WI38 (cell line): ENCODE results near the gene HLA-A.

Source experiments
- H3K4me3 ChIP-seq: 2 replicates; pipeline ENCODE4 v1.5.1; 2011; ENCODE audit warnings: low read depth, mild to moderate bottlenecking, control low read depth, low read length
- CTCF ChIP-seq: IDR thresholded peaks from 2 replicates; pipeline ENCODE4 v1.5.1; 2012; ENCODE audit warnings: low read depth, mild to moderate bottlenecking, control low read depth, low read length

Gene HLA-A

GRCh38 chr6:29986179-29986781, 43.9 kb downstream of the HLA-A start:
- TF ChIP-seq CTCF: no peak
- H3K4me3 ChIP-seq: no peak overlapping the region

- no peak for TF ChIP-seq CTCF
- H3K4me3 ChIP-seq: no peak overlapping the region
These were observed 46.9 kb downstream of the HLA-A start for GRCh38 chr6:29989211-29989610.

GRCh38 chr6:29990931-29991330, 48.6 kb downstream of the HLA-A start:
- no peak for TF ChIP-seq CTCF
- no peak overlapping the region for H3K4me3 ChIP-seq

- no peak for TF ChIP-seq CTCF
These were observed 50.5 kb downstream of the HLA-A start for GRCh38 chr6:29992807-29993206.

GRCh38 chr6:29994826-29995225, 52.5 kb downstream of the HLA-A start:
- H3K4me3 ChIP-seq: no peak overlapping the region

More at GRCh38 chr6:29992807-29993206, 50.5 kb downstream of the HLA-A start:
- no peak overlapping the region for H3K4me3 ChIP-seq

GRCh38 chr6:29995340-29995777, 53.0 kb downstream of the HLA-A start:
- H3K4me3 ChIP-seq: no peak overlapping the region
- no peak for TF ChIP-seq CTCF

More at GRCh38 chr6:29994826-29995225, 52.5 kb downstream of the HLA-A start:
- TF ChIP-seq CTCF: no peak
